NCI-H1436 treated with DMSO at 0.1 percent for 48 hours (cell line): ENCODE data around the gene C1orf167.

Experiments
- DNase-seq: peaks from one replicate; lab custom pipeline; 2025; lab: John Stamatoyannopoulos, UW

The C1orf167 gene

GRCh38 chr1:11835441-11836225, 73.6 kb downstream of the C1orf167 start:
- no peak for DNase-seq

DNA sequence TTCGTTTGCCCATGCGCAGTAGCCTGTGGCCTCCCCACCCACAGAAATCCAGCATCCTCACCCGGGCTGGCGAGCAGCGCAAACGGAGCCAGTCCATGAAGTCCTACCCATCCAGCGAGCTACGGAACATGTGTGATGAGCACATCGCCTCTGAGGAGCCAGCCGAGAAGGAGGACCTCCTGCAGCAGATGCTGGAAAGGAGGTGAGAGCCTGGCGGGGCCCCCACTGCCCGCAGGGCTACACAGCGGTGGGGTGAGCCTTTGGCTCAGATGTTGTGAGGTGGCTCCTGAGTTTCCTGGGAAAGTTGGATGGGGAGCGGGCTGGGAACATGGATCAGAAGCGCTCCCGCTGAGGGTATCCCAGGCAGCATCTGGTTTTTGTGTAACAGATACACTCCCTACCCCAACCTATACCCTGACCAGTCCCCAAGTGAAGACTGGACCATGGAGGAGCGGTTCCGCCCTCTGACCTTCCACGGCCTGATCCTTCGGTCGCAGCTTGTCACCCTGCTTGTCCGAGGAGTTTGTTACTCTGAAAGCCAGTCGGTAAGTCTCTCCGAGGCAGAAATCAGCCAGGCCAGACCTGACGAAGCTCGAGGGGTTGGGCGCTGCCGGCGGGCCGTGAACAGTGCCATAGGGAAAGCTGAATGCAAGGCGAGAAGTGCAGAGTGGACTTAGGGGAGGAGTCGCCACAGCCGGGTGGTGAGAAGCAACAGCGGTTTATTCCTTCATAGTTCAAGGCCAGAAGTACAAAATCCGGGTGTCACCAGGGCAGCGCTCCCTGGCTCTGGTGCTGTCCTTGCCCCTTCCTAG, 75.2 kb downstream of the C1orf167 start:
- no peak for DNase-seq

DNA sequence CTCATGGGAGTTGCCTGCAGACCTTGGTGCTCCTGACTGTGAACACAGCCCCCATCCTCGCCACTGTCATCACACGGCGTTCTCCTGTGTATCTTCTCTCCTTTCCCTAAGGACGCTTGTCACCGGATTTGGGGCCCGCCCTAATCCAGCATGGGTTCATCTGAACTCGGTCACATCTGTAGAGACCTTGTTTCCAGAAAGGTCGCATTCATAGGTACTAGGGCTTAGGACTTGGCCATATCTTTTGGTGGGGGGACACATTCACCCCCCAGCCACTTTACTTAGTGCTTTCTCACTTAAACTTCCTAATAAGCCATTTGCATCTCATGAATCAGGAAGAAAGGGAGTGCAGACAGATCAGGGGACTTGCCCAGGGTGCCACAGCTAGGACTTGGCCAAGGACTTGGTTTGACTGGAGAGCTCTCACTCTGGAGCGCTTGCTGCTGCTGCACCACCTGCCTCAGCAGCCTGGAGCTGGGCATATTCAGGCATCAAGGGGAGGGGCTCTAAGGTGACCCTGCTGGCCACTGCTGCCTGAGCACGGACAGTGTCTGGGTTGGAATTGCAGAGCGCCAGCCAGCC, 75.9 kb downstream of the C1orf167 start:
- no peak for DNase-seq

GRCh38 chr1:11838349-11839272, 76.6 kb downstream of the C1orf167 start:
- DNase-seq: no peak
